HG02885 (cell line): Measurements from ENCODE around the gene TCF4.
A peak's percentile ranks its signal among the peaks of the same experiment; 100 is the strongest.

Experiments used
- ATAC-seq: cut with Tn5 transposase; IDR thresholded peaks from one replicate; pipeline ENCODE4 v1.9.1; 2021; ENCODE audit warnings: mild to moderate bottlenecking; ENCODE audit not compliant: unreplicated experiment, poor library complexity

Gene TCF4

DNA sequence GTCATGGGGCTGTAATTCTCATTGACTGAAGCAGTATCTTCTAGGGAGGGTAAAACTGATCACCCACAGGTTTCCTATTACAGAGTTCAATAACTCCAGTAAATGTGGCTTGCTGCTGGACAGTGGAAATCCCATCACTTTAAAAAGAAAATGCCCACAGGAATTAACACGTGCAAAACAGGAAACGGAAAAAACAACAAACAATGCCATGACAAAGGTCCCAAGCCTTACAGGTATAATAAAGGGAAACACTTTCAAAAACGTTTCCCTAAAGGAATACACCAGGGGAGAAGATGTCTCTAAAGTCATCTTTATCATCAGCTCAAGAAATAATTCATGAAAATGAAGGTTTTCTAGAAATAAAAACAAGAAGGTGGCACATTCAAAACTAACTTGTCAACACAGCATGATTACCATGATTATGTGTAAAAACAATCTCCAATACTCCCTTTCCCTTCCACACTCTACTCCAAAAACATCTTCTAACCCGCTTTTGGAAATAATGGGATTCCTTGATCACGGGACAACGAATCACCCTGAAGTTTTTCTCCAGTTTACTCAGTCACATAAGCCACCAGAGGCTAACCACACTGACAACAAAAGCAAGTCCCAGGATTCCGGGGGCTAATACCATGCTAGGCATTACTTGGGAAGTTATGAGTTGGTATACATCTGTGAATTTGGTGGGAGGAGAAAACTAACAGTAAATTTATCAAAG is 167.9 kb downstream of the TCF4 start:
- peak; percentile 32 for ATAC-seq

GRCh38 chr18:55419132-55419946 is 168.7 kb downstream of the TCF4 start:
- ATAC-seq, result no peak

DNA sequence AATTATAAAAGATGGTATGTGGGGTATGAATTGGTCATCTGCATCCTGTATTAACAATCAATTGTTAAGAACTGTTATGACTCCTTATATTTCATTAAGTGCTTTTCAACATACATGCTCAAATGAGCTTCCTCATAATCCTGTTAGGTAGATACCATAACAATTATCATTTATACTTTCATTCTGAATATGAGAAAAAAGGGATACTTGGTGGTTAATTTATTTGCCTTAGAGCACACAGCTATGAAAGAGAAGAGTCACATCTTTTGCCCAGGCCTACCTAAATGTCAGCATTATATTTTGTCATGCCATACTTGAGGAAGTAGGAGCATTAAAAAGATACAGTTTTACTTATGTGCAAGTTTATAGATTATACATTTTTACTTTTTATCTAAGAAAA is 169.6 kb downstream of the TCF4 start:
- ATAC-seq, result no peak

DNA sequence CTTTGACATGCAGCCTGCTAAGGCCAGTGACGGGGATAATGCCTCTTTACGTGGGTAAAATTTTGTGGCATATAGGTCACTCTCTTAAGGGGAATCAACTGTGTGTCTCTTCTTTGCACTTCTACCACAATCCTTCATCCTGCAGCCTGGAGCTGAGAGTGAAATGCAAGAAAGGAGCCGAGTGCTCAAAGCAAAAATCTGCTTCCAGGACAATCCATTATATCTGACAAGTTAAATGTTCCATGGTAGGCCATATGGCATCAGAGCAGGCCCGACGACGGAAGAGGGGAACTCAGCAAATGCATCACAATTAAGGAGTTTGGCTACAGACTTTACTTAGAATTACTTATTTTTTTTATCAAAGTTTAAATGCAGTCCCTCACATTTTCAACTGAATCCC is 171.2 kb downstream of the TCF4 start:
- no peak for ATAC-seq

DNA sequence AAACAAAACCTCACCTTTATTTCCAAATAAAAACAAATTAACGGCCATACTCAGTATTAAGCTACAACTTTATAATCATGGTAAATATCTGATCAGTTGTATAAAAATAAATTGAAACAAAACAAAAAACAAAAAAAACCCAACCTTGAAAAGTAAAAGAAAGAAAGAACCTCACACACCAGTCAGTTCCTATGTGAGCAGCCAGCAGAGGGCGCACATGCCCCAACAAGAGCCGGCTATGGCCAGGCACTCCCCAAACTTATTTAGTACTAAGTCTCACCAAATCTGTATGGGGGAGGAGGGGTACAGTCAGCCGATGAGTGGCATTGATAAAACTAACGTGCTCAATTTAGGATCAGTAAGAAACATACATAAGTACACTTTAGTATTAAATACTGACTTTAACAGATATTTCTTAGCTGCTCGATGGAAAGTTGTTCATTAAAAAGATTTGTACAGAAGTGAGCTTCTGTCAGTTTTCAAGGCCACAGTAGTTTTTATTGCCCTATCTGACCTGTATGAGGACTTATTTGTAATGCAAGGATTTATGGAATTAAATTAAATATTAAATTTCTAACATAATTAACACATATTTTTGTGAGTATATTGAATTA is 172.6 kb downstream of the TCF4 start:
- ATAC-seq, result peak; percentile 96

- no peak for ATAC-seq
These were observed 173.5 kb downstream of the TCF4 start for GRCh38 chr18:55414475-55414874.

- ATAC-seq, result no peak
These were observed 174.5 kb downstream of the TCF4 start for GRCh38 chr18:55413474-55413873.

DNA sequence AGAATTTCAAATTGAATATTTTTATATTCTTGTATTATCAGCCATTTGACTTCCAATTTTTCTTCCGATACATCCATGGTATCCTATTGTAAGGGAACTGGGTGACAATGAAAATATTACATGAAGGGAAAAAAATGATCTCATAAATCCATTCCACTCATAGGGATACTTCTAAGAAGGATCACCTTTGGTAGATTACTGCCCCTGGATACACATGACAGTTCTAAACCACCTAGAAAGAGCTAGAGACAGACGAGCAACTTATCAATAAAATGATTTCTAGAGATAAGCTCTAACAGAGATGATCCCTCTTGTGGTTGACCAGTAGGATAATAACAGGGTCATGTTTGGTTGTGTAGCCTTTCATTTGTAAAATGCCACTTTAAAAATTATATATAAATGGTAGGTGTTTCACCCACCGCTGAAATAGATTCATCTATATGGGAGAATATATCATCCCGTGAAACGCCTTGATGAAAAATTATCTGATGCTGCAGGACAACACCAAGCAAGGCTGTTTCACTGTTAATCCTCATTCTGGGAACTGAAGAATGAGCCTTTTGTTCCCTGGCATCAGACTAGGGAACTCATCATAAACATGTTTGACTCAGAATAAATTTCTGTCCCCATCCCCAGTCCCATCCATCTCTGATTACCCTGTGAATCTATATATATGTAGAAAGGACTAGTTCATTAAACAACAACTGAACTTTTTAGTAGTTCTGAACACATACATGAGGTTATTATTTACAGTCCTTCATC is 180.0 kb downstream of the TCF4 start:
- ATAC-seq, result no peak

- no peak for ATAC-seq
These were observed 180.8 kb downstream of the TCF4 start for GRCh38 chr18:55407191-55407590.

- no peak for ATAC-seq
These were observed 181.5 kb downstream of the TCF4 start for GRCh38 chr18:55406451-55406991.

GRCh38 chr18:55405893-55406406 is 182.0 kb downstream of the TCF4 start:
- peak; percentile 51 for ATAC-seq

DNA sequence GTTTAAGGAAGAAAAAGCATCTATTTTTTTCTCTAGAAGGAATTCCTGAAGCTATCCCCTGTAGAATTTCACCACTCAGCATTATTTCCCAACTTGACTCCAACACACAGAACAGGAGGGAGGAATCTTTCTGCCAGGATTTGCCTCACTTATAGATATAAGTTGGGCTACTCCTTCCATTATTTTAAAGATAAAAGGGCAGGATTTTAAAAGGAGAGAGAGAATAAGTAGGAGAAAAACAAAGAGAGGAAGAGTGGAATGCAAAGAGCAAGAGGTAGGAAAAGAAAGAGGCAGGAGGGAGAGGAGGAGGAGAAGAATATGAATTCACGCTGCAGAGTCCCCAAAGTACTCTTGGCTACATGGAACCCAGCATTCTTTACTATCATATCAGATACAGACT is 182.5 kb downstream of the TCF4 start:
- ATAC-seq, result no peak

- ATAC-seq, result no peak
These were observed 183.0 kb downstream of the TCF4 start for GRCh38 chr18:55404832-55405465.

GRCh38 chr18:55404136-55404830 is 183.7 kb downstream of the TCF4 start:
- no peak for ATAC-seq

- ATAC-seq, result no peak
These were observed 184.5 kb downstream of the TCF4 start for GRCh38 chr18:55403421-55403949.

DNA sequence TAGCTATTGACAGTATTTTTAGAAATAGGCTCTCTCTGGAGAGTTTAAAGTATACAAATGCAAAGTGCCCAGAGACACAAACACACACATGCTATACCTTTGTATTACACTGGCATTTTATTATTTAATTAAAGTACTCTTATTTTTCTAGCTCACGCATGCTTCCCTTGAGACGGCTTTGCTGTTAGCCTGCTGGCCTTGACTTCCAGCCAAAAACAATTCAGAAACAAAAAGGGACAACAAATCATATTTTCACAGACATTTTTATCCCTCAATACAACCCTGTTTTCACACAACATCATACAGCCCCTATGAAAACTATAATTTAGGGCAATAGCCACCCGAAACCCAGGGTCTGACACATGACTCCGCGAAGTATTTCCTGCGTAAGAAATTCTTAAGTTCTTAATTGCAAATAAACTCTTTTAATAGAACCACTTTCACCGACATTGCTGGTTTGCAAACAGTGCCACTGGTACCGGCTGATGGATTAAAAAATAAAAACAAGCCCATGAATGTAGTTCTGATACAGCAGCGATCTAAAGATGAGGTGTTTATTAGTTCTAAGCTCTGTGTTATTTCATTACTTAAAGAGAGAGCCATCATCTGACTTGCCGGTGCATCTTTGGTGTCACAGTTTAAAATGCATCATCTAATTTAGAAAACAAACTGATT is 185.1 kb downstream of the TCF4 start:
- no peak for ATAC-seq

DNA sequence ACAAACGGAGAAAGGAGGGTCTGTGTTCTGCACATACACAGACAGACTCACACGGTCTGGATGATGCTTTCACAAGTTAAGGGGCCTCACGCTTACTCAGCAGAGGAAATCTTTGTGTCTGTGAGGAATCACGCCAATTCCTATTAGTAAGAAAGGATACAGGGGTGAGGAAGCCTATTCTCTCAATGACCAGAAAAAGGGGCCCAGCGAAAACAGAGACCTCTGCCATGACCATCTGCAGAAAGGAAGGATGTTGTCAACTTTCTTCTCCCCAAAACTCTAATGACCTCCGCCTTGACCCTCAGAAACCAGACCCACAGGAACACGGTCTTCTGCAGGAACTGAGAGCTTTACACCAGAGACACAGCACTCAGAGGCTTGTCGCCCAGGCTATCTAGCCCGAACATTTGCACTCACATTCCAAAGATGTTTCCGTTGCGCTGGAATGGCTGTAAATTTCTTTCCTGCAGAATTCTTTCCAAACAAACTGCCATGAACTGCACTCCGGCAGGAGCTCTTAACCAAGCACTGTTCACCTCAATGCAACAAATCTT is 186.3 kb downstream of the TCF4 start:
- no peak for ATAC-seq
